Activated CD8-positive, alpha-beta T cell treated with anti-CD3 and anti-CD28 coated beads for 36 hours (primary cell): Measurements from ENCODE around the gene USP47. TPM values are rescaled to one million over a fixed set of nuclear protein-coding genes. Genes with fewer than 3 reads are reported as not detected.

Source experiments
- ATAC-seq: fragments of 200-7000 bp; cut with Tn5 transposase; one replicate; pipeline ENCODE4 v1.10.0; 2021; ENCODE audit warnings: mild to moderate bottlenecking, moderate library complexity
- CTCF ChIA-PET: fragments of 350-600 bp; sonication (Branson Sonifier 250); formaldehyde crosslinking; loops from one replicate; lab custom pipeline; 2021; ENCODE audit warnings: antibody characterized with exemption; lab: Charles Lee
- POLR2A ChIA-PET: fragments of 350-600 bp; sonication (Branson Sonifier 250); formaldehyde crosslinking; loops from one replicate; lab custom pipeline; 2021; ENCODE audit warnings: antibody characterized with exemption; lab: Charles Lee
- DNase-seq: peaks from one replicate; pipeline ENCODE4 v3.0.0-alpha.2; 2020
- H3K27ac Mint-ChIP-seq: one replicate; pipeline ENCODE4 v1.8.0; 2021; ENCODE audit warnings: mild to moderate bottlenecking, mixed read lengths
- H3K27me3 Mint-ChIP-seq: one replicate; pipeline ENCODE4 v1.8.0; 2021; ENCODE audit warnings: mixed read lengths
- H3K36me3 Mint-ChIP-seq: one replicate; pipeline ENCODE4 v1.8.0; 2021; ENCODE audit warnings: low read depth, mixed read lengths
- H3K4me1 Mint-ChIP-seq: one replicate; pipeline ENCODE4 v1.8.0; 2021; ENCODE audit warnings: low read depth, mixed read lengths
- H3K4me3 Mint-ChIP-seq: one replicate; pipeline ENCODE4 v1.8.0; 2021; ENCODE audit warnings: mild to moderate bottlenecking, moderate library complexity, mixed read lengths
- H3K9me3 Mint-ChIP-seq: one replicate; pipeline ENCODE4 v1.8.0; 2021; ENCODE audit warnings: mixed read lengths
- intact Hi-C: fragments of 100-400 bp; cut with micrococcal nuclease; formaldehyde crosslinking; loops from one replicate; pipeline ENCODE4 v1.10.0; 2022
- total RNA-seq, 2 experiments: library from RNA; stranded (reverse); gene quantifications; one replicate each; pipeline ENCODE4 v1.2.3, GENCODE V29; 2021
- TF ChIP-seq, protein P1 (sequence below): fragments of 200-600 bp; IDR thresholded peaks from one replicate; pipeline ENCODE4 v1.8.0; 2022; ENCODE audit warnings: antibody characterized with exemption, mild to moderate bottlenecking

USP47 gene
- total RNA-seq, 2 experiments from 2014 or later, result 37.8 to 39.7 TPM

DNA sequence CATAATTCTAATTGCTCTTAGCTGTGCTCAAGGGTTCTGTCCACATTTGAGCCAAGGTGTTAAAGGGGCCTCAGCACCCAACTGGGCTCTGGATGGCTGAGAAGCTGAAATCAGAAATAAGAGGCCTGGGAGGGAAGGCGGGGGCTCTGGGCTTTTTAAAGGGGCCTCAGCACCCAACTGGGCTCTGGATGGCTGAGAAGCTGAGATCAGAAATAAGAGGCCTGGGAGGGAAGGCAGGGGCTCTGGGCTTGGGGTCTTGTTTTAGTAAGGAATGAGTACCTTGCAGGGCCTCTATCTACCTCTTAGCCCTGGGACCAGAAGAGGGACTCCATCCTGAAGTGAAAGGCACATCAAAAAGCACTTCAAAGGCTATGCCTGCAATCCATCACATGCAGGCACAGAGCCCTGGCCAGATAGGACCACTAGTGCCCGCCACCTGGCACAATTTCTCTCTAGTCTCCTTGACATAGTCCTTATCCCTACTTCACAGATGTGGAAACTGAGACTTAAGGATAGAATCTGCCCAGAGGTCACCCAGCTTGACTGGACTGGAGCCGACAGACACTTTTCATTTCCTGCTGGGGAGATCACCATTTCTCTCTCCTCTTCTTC is 131.1 kb downstream of the USP47 start:
- no peak overlapping the region for H3K27ac Mint-ChIP-seq
- H3K4me1 Mint-ChIP-seq, result peaks cover 4% of the 10 kb centered on the region
- CTCF ChIA-PET, result interaction anchor here (0.9 to 1.3 kb wide), 3 partner anchors 8 to 72 kb away, joined by 3 to 4 read pairs (median 3); no protein-coding TSS in a partner anchor
- H3K27me3 Mint-ChIP-seq, result no peaks in the 10 kb centered on the region
- POLR2A ChIA-PET, result no interaction called here
- TF ChIP-seq, protein P1, sequence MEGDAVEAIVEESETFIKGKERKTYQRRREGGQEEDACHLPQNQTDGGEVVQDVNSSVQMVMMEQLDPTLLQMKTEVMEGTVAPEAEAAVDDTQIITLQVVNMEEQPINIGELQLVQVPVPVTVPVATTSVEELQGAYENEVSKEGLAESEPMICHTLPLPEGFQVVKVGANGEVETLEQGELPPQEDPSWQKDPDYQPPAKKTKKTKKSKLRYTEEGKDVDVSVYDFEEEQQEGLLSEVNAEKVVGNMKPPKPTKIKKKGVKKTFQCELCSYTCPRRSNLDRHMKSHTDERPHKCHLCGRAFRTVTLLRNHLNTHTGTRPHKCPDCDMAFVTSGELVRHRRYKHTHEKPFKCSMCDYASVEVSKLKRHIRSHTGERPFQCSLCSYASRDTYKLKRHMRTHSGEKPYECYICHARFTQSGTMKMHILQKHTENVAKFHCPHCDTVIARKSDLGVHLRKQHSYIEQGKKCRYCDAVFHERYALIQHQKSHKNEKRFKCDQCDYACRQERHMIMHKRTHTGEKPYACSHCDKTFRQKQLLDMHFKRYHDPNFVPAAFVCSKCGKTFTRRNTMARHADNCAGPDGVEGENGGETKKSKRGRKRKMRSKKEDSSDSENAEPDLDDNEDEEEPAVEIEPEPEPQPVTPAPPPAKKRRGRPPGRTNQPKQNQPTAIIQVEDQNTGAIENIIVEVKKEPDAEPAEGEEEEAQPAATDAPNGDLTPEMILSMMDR, result no peak
- ATAC-seq (no peak), DNase-seq (no peak)
- no peaks in the 10 kb centered on the region for H3K9me3 Mint-ChIP-seq
- no peaks in the 10 kb centered on the region for H3K36me3 Mint-ChIP-seq
- no peak overlapping the region for H3K4me3 Mint-ChIP-seq
- intact Hi-C loops, result no loop called here

DNA sequence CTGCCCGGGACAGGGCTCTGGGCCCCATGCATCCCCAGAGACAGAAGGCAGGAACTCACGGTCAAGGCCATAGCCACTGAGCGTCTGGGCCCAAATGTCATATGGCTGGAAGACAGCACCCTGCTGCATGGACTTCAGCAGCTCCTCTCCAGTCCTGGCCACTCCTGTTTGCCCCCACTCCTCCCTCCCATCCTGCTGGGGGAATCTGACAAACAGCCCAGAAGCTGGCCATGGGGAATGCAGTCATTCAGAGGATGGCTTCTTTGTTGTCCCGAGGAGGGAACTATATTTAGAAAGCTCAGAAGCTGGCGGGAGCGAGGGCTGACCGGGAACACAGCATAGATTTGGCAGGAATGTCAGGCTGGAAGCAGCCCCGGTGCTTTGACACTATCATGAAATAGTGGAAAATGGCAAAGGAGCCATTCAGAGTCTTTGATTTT is 131.6 kb downstream of the USP47 start:
- ATAC-seq, result no peak
- POLR2A ChIA-PET, result no interaction called here
- Mint-ChIP-seq H3K27ac (no peak overlapping the region), H3K36me3 (no peaks in the 10 kb centered on the region), H3K27me3 (no peaks in the 10 kb centered on the region), H3K4me3 (no peak overlapping the region), H3K4me1 (peaks cover 4% of the 10 kb centered on the region), H3K9me3 (no peaks in the 10 kb centered on the region)
- CTCF ChIA-PET, result no interaction called here
- TF ChIP-seq, protein P1, result no peak
- intact Hi-C loops, result no loop called here
- no peak for DNase-seq

DNA sequence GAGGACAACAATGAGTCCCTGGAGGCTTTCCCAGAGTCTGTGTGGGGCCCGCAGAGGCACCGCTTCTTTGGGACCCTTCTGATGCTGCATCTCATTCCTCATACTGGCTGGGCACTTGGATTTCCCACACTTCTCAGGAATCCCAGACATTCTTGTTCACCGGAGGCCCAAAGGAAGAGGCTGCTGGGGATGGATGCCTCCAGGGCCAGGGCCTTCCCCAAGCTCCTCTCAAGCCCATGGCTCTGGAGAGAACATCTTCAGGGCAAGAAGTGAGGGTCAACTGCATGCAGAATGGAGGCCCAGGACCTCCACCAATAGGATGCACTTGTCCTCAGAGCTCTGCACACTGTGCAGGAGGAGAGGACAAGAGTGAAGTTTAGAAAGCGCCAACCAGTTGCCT is 132.1 kb downstream of the USP47 start:
- no peaks in the 10 kb centered on the region for H3K36me3 Mint-ChIP-seq
- H3K27ac Mint-ChIP-seq, result no peak overlapping the region
- DNase-seq (no peak), ATAC-seq (no peak)
- H3K4me3 Mint-ChIP-seq, result no peak overlapping the region
- ChIA-PET POLR2A (no interaction called here), CTCF (no interaction called here)
- peaks cover 4% of the 10 kb centered on the region for H3K4me1 Mint-ChIP-seq
- no peaks in the 10 kb centered on the region for H3K9me3 Mint-ChIP-seq
- no peaks in the 10 kb centered on the region for H3K27me3 Mint-ChIP-seq
- TF ChIP-seq, protein P1, result no peak
- intact Hi-C loops, result no loop called here

GRCh38 chr11:11975201-11976092 is 133.7 kb downstream of the USP47 start:
- H3K4me3 Mint-ChIP-seq, result no peak overlapping the region
- H3K36me3 Mint-ChIP-seq, result no peaks in the 10 kb centered on the region
- no peak for ATAC-seq
- peaks cover 4% of the 10 kb centered on the region for H3K4me1 Mint-ChIP-seq
- ChIA-PET POLR2A (no interaction called here), CTCF (interaction anchor here (0.7 to 3.9 kb wide), 3 partner anchors 9 to 69 kb away, joined by 3 to 22 read pairs (median 4); no protein-coding TSS in a partner anchor)
- TF ChIP-seq, protein P1, result no peak
- no peaks in the 10 kb centered on the region for H3K9me3 Mint-ChIP-seq
- H3K27me3 Mint-ChIP-seq, result no peaks in the 10 kb centered on the region
- intact Hi-C loops, result no loop called here
- no peak for DNase-seq
- H3K27ac Mint-ChIP-seq, result no peak overlapping the region
